Osteocyte (in vitro differentiated cells): Measurements from ENCODE around the gene TMEM114. TPM values are rescaled to one million over a fixed set of nuclear protein-coding genes. Genes with fewer than 3 reads are reported as not detected.

Experiments used
- DNase-seq: peaks from one replicate; pipeline ENCODE4 v3.0.0; 2021; ENCODE audit warnings: mixed read lengths; ENCODE audit not compliant: unreplicated experiment; ENCODE audit errors: extremely low spot score
- H3K27ac Mint-ChIP-seq: one replicate; pipeline ENCODE4 v1.8.0; 2021; ENCODE audit warnings: mild to moderate bottlenecking, mixed read lengths; ENCODE audit not compliant: unreplicated experiment
- H3K27me3 Mint-ChIP-seq: one replicate; pipeline ENCODE4 v1.8.0; 2021; ENCODE audit warnings: mixed read lengths; ENCODE audit not compliant: unreplicated experiment
- H3K36me3 Mint-ChIP-seq: one replicate; pipeline ENCODE4 v1.8.0; 2021; ENCODE audit warnings: mixed read lengths; ENCODE audit not compliant: unreplicated experiment
- H3K4me1 Mint-ChIP-seq: one replicate; pipeline ENCODE4 v1.8.0; 2021; ENCODE audit warnings: mixed read lengths; ENCODE audit not compliant: unreplicated experiment
- H3K4me3 Mint-ChIP-seq: one replicate; pipeline ENCODE4 v1.8.0; 2021; ENCODE audit warnings: mild to moderate bottlenecking, moderate library complexity, mixed read lengths; ENCODE audit not compliant: unreplicated experiment
- H3K9me3 Mint-ChIP-seq: one replicate; pipeline ENCODE4 v1.8.0; 2021; ENCODE audit warnings: mixed read lengths; ENCODE audit not compliant: unreplicated experiment
- CTCF ChIP-seq: fragments of 200-600 bp; sonication (generic); IDR thresholded peaks from 2 replicates; pipeline ENCODE4 v1.5.0; 2021; ENCODE audit warnings: antibody characterized with exemption, mild to moderate bottlenecking, moderate library complexity
- total RNA-seq: library from RNA; stranded (reverse); gene quantifications from 2 replicates; pipeline ENCODE4 v1.2.1, GENCODE V29; 2021

The TMEM114 gene
- total RNA-seq, 1 donor from 2014 or later, result not detected

DNA sequence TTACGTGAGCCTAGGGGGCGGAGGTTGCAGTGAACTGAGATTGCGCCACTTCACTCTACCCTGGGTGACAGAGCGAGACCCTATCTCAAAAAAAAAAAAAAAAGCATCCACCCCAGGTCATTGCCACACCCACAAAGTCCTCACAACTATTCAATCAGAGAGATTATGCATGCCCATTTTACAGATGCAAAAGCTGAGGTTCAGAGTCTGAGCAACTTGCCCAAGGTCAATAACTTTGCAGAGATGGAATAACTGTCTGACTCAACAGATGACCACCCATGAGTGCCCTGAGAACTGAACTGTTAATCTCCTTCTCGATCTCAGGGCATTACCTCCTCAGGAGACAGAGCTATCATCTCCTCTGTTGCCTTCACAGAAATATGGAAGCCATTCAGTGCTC is 5.5 kb upstream of the TMEM114 start:
- Mint-ChIP-seq H3K36me3 (no peaks in the 10 kb centered on the region), H3K27ac (no peak overlapping the region), H3K9me3 (no peaks in the 10 kb centered on the region), H3K27me3 (no peaks in the 10 kb centered on the region), H3K4me3 (no peak overlapping the region), H3K4me1 (no peaks in the 10 kb centered on the region)
- TF ChIP-seq CTCF, result no peak
- DNase-seq, result no peak

GRCh38 chr16:8594149-8594666 is 3.9 kb upstream of the TMEM114 start:
- no peaks in the 10 kb centered on the region for H3K9me3 Mint-ChIP-seq
- H3K27me3 Mint-ChIP-seq, result peaks cover 2% of the 10 kb centered on the region
- no peaks in the 10 kb centered on the region for H3K36me3 Mint-ChIP-seq
- DNase-seq, result no peak
- H3K27ac Mint-ChIP-seq, result no peak overlapping the region
- H3K4me3 Mint-ChIP-seq, result no peak overlapping the region
- TF ChIP-seq CTCF, result no peak
- H3K4me1 Mint-ChIP-seq, result peaks cover 3% of the 10 kb centered on the region

DNA sequence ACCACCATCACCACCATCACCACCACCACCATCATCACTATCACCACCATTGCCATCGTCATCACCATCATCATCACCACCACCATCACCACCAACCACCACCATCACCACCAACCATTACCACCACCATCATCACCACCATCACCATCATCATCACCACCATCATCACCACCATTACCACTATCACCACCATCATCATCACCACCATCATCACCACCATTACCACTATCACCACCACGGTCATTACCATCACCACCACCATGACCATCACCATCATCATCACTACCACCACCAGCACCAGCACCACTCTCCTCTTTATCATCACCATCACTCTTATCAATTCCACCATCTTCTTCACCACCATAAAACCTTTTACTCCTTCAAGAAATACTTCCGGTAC is 1.1 kb upstream of the TMEM114 start:
- no peak for DNase-seq
- Mint-ChIP-seq H3K4me1 (peaks cover 3% of the 10 kb centered on the region), H3K9me3 (no peaks in the 10 kb centered on the region), H3K27ac (no peak overlapping the region), H3K4me3 (no peak overlapping the region), H3K27me3 (peaks cover 22% of the 10 kb centered on the region), H3K36me3 (no peaks in the 10 kb centered on the region)
- TF ChIP-seq CTCF, result no peak

DNA sequence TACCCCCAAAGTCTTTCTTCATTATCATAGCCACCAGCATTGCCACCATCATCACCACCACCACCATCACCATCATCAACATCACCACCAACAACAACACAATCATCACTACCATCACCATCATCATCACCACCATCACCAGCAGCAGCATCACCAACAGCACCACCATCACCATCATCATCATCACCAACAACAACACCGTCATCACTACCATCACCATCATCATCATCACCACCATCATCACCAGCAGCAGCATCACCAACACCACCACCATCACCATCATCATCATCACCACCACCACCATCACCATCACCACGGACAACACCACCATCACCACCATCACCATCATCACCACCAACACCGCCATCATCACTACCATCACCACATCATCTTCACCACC is 500 bp upstream of the TMEM114 start:
- no peak for DNase-seq
- no peak for TF ChIP-seq CTCF
- peaks cover 22% of the 10 kb centered on the region for H3K27me3 Mint-ChIP-seq
- H3K36me3 Mint-ChIP-seq, result no peaks in the 10 kb centered on the region
- H3K27ac Mint-ChIP-seq, result no peak overlapping the region
- H3K4me3 Mint-ChIP-seq, result no peak overlapping the region
- peaks cover 3% of the 10 kb centered on the region for H3K4me1 Mint-ChIP-seq
- H3K9me3 Mint-ChIP-seq, result no peaks in the 10 kb centered on the region

DNA sequence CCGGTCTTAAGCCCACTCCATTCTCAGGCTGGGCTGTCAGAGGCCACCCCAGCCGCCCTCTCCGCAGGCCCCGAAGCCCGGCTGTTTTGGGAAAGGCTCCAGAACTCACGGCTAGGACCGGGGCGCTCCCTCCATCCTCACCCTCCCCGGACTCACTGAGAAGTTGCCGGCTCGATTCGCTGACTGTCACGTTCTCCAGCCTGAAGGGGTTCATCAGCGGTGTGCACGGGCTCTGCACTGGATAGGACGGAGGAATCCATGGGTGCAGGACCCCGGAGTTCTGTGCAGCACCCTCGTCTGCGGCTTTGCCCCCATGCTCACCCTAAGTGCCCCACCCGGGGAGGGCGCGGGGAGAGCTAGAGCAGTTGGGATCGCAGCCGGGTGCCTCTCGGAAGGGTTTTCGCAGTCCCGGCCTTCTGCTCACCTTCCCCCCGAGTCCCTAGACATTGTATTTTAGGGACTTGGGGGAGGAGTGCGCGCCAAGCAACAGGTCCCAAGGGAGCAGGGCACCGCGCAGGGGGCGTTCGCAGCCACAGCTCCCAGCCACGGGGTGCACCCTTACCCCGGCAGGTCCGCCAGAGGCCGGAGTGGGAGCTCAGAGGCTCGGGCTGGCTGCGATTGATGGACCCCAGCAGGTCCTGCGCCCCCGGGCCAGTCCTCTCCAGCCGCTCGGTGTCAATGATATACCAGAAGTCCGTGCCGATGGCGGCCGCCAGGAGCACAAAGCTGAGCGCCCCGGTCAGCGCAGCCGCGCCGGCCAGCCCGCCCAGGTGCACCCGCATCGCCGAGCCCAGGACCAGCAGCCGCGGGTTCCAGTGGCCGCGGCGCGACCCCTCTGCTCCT is 1.0 kb downstream of the TMEM114 start:
- Mint-ChIP-seq H3K4me1 (peaks cover 3% of the 10 kb centered on the region), H3K9me3 (no peaks in the 10 kb centered on the region), H3K36me3 (no peaks in the 10 kb centered on the region), H3K27ac (no peak overlapping the region), H3K4me3 (no peak overlapping the region), H3K27me3 (peaks cover 32% of the 10 kb centered on the region)
- no peak for TF ChIP-seq CTCF
- DNase-seq, result no peak
